ENCODE results near the gene MXD4. TPM values are rescaled to one million over a fixed set of nuclear protein-coding genes. Genes with fewer than 3 reads are reported as not detected.

MXD4 gene
- total RNA-seq, 4 donors from 2014 or later = 38.8 to 86.4 (median 59.2) TPM

- intact Hi-C loops (cut with DNase I) = no loop called here
- peaks cover 0 to 26% (median 16%) of the 10 kb centered on the region in 4 donors for H3K36me3 ChIP-seq
- TF ChIP-seq CTCF (IDR thresholded peaks at IDR 0.05) (no peak), EP300 (IDR thresholded peaks at IDR 0.05) (no peak), POLR2AphosphoS5 (IDR thresholded peaks at IDR 0.05) (no peak), POLR2A (IDR thresholded peaks at IDR 0.05; ENCODE audit: low read depth) (no peak)
- H3K27me3 ChIP-seq = no peaks in the 10 kb centered on the region
- no peak for DNase-seq (ENCODE audit: extremely low spot score)
- no peak overlapping the region for H3K27ac ChIP-seq (replicated peaks in 1 of 4)
- no CpG with 5 or more reads among the region's 34 CpGs for whole genome bisulfite sequencing
- peaks cover 17 to 20% (median 19%) of the 10 kb centered on the region in 4 donors for H3K4me1 ChIP-seq
- H3K4me3 ChIP-seq = no peak overlapping the region
- no peaks in the 10 kb centered on the region for H3K9me3 ChIP-seq
Observed at GRCh38 chr4:2270341-2271165, 8.6 kb upstream of the MXD4 start.

GRCh38 chr4:2269618-2270163 is 7.8 kb upstream of the MXD4 start:
- intact Hi-C loops (cut with DNase I) = no loop called here
- peaks cover 0 to 26% (median 16%) of the 10 kb centered on the region in 4 donors for H3K36me3 ChIP-seq
- DNase-seq (ENCODE audit: extremely low spot score) = no peak
- no peaks in the 10 kb centered on the region for H3K27me3 ChIP-seq
- WGBS = 78% methylated on average over 7 of the region's 12 CpGs
- H3K9me3 ChIP-seq = no peaks in the 10 kb centered on the region
- peaks cover 21 to 29% (median 25%) of the 10 kb centered on the region in 4 donors for H3K4me1 ChIP-seq
- no peak overlapping the region for H3K4me3 ChIP-seq
- H3K27ac ChIP-seq (replicated peaks in 1 of 4) = no peak overlapping the region
- TF ChIP-seq EP300 (IDR thresholded peaks at IDR 0.05) = no peak
- TF ChIP-seq POLR2A (IDR thresholded peaks at IDR 0.05; ENCODE audit: low read depth) = no peak
- TF ChIP-seq CTCF (IDR thresholded peaks at IDR 0.05) = no peak
- TF ChIP-seq POLR2AphosphoS5 (IDR thresholded peaks at IDR 0.05) = no peak

GRCh38 chr4:2269206-2269531 is 7.3 kb upstream of the MXD4 start:
- H3K9me3 ChIP-seq = no peaks in the 10 kb centered on the region
- H3K4me1 ChIP-seq = peaks cover 21 to 34% (median 28%) of the 10 kb centered on the region in 4 donors
- WGBS = 70% methylated on average over 4 of the region's 6 CpGs
- intact Hi-C loops (cut with DNase I) = no loop called here
- H3K27ac ChIP-seq (replicated peaks in 1 of 4) = no peak overlapping the region
- no peak for DNase-seq (ENCODE audit: extremely low spot score)
- TF ChIP-seq POLR2AphosphoS5 (IDR thresholded peaks at IDR 0.05) (no peak), CTCF (IDR thresholded peaks at IDR 0.05) (no peak), EP300 (IDR thresholded peaks at IDR 0.05) (no peak), POLR2A (IDR thresholded peaks at IDR 0.05; ENCODE audit: low read depth) (no peak)
- peaks cover 0 to 25% (median 16%) of the 10 kb centered on the region in 4 donors for H3K36me3 ChIP-seq
- no peak overlapping the region for H3K4me3 ChIP-seq
- no peaks in the 10 kb centered on the region for H3K27me3 ChIP-seq

- TF ChIP-seq CTCF (IDR thresholded peaks at IDR 0.05) (no peak), POLR2AphosphoS5 (IDR thresholded peaks at IDR 0.05) (no peak), POLR2A (IDR thresholded peaks at IDR 0.05; ENCODE audit: low read depth) (no peak), EP300 (IDR thresholded peaks at IDR 0.05) (no peak)
- no peak overlapping the region for H3K4me3 ChIP-seq
- peaks cover 0 to 21% (median 14%) of the 10 kb centered on the region in 4 donors for H3K36me3 ChIP-seq
- DNase-seq (ENCODE audit: extremely low spot score) = no peak
- WGBS = 93% methylated on average over 21 of the region's 22 CpGs
- H3K27ac ChIP-seq (replicated peaks in 1 of 4) = no peak overlapping the region
- H3K27me3 ChIP-seq = no peaks in the 10 kb centered on the region
- intact Hi-C loops (cut with DNase I) = no loop called here
- no peaks in the 10 kb centered on the region for H3K9me3 ChIP-seq
- peaks cover 23 to 40% (median 30%) of the 10 kb centered on the region in 4 donors for H3K4me1 ChIP-seq
Observed at GRCh38 chr4:2268357-2269205, 6.7 kb upstream of the MXD4 start.

All from esophagus muscularis mucosa (tissue), 4 donors.